ENCODE results near the gene AKT2.

GRCh38 chr19:40255619-40256166, 29.5 kb downstream of the AKT2 start:
- TF ChIP-seq, protein P1, sequence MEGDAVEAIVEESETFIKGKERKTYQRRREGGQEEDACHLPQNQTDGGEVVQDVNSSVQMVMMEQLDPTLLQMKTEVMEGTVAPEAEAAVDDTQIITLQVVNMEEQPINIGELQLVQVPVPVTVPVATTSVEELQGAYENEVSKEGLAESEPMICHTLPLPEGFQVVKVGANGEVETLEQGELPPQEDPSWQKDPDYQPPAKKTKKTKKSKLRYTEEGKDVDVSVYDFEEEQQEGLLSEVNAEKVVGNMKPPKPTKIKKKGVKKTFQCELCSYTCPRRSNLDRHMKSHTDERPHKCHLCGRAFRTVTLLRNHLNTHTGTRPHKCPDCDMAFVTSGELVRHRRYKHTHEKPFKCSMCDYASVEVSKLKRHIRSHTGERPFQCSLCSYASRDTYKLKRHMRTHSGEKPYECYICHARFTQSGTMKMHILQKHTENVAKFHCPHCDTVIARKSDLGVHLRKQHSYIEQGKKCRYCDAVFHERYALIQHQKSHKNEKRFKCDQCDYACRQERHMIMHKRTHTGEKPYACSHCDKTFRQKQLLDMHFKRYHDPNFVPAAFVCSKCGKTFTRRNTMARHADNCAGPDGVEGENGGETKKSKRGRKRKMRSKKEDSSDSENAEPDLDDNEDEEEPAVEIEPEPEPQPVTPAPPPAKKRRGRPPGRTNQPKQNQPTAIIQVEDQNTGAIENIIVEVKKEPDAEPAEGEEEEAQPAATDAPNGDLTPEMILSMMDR (conservative IDR thresholded peaks at IDR 0.05; ENCODE audit: low read depth, low read length): no peak
- no peak for TF ChIP-seq EZH2 (IDR thresholded peaks at IDR 0.05; ENCODE audit: borderline replicate concordance, low read depth, low read length, poor library complexity, severe bottlenecking)
